ENCODE data around the gene TXNDC2. TPM values are rescaled to one million over a fixed set of nuclear protein-coding genes. Genes with fewer than 3 reads are reported as not detected.

The TXNDC2 gene
- total and polyA plus RNA-seq, 9 of the 15 experiments (the other 6 are each of a cell fraction or from before 2014, with no cell fraction given), result 1.2 to 4.9 (median 2.3) TPM

DNA sequence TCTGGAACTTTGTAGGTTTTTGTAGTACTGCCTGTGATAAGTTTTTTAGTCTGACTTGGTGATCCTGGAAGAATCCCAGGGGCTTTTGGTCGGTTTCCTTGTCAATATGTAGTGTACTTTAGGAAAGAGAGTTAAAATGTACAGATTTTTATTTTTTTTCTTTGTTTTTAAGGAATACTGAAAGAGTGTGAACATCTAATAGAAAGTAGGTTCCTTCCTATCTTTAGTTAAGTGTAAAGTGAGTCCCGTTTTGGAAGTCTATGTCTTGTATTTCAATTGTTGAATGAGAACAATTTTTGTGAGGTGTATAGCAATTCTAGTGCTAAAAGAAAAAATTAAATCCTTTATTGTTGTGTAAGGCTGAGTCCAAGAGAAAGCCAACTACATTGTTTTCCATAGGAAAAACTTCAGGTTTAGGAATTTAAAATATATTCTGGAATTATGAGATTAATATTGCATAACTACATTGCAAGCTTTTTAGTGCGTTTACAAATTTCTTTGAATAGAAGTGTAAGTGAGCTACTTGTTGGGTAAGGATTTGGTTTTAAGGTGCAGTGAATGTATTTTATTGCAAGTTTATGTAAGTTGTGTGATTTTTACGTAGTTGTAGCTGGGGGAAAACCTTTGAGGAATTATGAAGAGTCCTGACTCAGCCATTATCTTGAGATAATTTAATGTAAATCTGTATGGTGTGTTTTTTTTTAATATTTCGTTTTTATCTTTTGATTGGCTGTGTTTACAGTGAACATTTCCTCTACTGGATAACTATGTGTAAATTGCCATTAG, 29.7 kb downstream of the TXNDC2 start (continued):
- TF ChIP-seq ATF3 (IDR thresholded peaks at IDR 0.05) (no peak), ATF3 (CRISPR knock-in tag; conservative IDR thresholded peaks at IDR 0.05) (no peak), POLR2AphosphoS2 (IDR thresholded peaks at IDR 0.05; ENCODE audit: low read length) (no peak), MYNN (IDR thresholded peaks at IDR 0.05) (no peak), MYNN (CRISPR knock-in tag; IDR thresholded peaks at IDR 0.05) (no peak), GATA2 (CRISPR knock-in tag; IDR thresholded peaks at IDR 0.05) (peak; percentile 49; the same call in 1 of the 2 replicates), ADNP (tag; IDR thresholded peaks at IDR 0.05) (no peak), PTBP1 (IDR thresholded peaks at IDR 0.05; ENCODE audit: low read depth, low read length) (no peak), CHD7 (IDR thresholded peaks at IDR 0.05; ENCODE audit: low read depth, low read length) (no peak), TAF7 (tag; IDR thresholded peaks at IDR 0.05) (no peak), ZNF3 (CRISPR knock-in tag; IDR thresholded peaks at IDR 0.05) (no peak), SUPT5H (IDR thresholded peaks at IDR 0.05) (0 out of 2 replicates have a peak, but pooled peaks have one; percentile 48), HDAC6 (IDR thresholded peaks at IDR 0.05; ENCODE audit: low read depth, low read length) (no peak), BHLHE40 (IDR thresholded peaks at IDR 0.05; ENCODE audit: low read length) (no peak), RFX5 (IDR thresholded peaks at IDR 0.05; ENCODE audit: low read depth, low read length) (no peak; the same call in 1 of the 2 replicates)

Data from K562 (cell line).